SIG-M5 treated with dmso at 0.1 percent for 504 hours (cell line): ENCODE results near the gene LRRC3.

ENCODE experiments used
- DNase-seq: peaks from one replicate; lab custom pipeline; 2025; ENCODE audit not compliant: unreplicated experiment; lab: John Stamatoyannopoulos, UW

The LRRC3 gene

GRCh38 chr21:44477131-44477530, 21.8 kb downstream of the LRRC3 start:
- no peak for DNase-seq

- DNase-seq = no peak
Measured at GRCh38 chr21:44477712-44478111, 22.4 kb downstream of the LRRC3 start.

- DNase-seq = no peak
Measured at GRCh38 chr21:44478124-44478800, 23.0 kb downstream of the LRRC3 start.

- DNase-seq = no peak
Measured at GRCh38 chr21:44478801-44479167, 23.5 kb downstream of the LRRC3 start.

GRCh38 chr21:44479556-44480199, 24.4 kb downstream of the LRRC3 start:
- DNase-seq = peak; percentile 24

GRCh38 chr21:44480200-44481053, 25.1 kb downstream of the LRRC3 start:
- no peak for DNase-seq

GRCh38 chr21:44482581-44483287, 27.4 kb downstream of the LRRC3 start:
- DNase-seq = peak; percentile 16

GRCh38 chr21:44483288-44484237, 28.3 kb downstream of the LRRC3 start:
- no peak for DNase-seq

GRCh38 chr21:44484498-44485253, 29.4 kb downstream of the LRRC3 start:
- no peak for DNase-seq

- peak; percentile 56 for DNase-seq
Measured at GRCh38 chr21:44485254-44485793, 30.0 kb downstream of the LRRC3 start.

GRCh38 chr21:44485796-44486195, 30.5 kb downstream of the LRRC3 start:
- no peak for DNase-seq

- DNase-seq = no peak
Measured at GRCh38 chr21:44486302-44486701, 31.0 kb downstream of the LRRC3 start.

- DNase-seq = no peak
Measured at GRCh38 chr21:44487831-44488230, 32.5 kb downstream of the LRRC3 start.

GRCh38 chr21:44489962-44490361, 34.7 kb downstream of the LRRC3 start:
- no peak for DNase-seq

GRCh38 chr21:44490405-44490804, 35.1 kb downstream of the LRRC3 start:
- DNase-seq = no peak

- DNase-seq = no peak
Measured at GRCh38 chr21:44490816-44491215, 35.5 kb downstream of the LRRC3 start.

- DNase-seq = peak; percentile 16
Measured at GRCh38 chr21:44492567-44493385, 37.5 kb downstream of the LRRC3 start.

- DNase-seq = no peak
Measured at GRCh38 chr21:44494418-44494817, 39.1 kb downstream of the LRRC3 start.
